Measurements from ENCODE around the gene UCHL1. TPM values are rescaled to one million over a fixed set of nuclear protein-coding genes. Genes with fewer than 3 reads are reported as not detected.
A peak's percentile ranks its signal among the peaks of the same experiment; 100 is the strongest.

UCHL1 gene
- total RNA-seq, 3 donors from 2014 or later (not counting 1 experiment from before 2014, with no cell fraction given): not detected

DNA sequence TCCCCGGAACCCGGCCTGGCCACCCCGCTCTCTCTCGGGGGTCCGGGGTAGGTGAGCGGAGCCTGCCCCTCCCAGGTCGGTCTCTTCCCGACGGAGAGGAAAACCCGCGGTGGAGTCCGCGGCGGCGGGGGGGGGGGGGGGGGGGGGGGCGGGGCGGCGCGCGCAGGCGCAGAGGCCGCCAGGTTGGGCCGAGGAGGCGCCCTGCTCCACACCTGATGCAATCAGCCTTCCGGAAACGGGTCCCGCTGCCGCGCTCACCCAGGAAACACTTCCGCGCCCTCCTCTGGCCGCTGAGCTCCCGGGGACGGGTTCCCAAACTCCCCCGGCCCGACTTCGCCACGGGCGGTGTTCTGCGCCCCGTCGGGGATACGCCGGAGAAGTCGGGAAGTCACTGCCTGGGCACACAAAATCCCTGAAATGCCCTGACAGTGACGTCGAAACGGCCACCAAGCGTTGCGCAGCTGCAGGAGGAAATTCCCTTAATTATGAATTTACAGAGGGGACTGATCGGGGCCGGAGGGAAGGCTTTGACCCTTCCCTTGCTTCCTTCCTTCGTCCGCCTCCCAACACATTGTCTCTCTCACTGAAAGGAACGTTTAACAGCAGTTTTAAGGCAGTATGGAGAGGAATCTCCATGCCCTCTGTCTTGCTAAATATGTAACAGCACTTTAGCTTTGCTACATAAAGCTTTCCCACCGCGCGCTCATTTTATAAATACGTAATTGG, 40.3 kb upstream of the UCHL1 start:
- 5% methylated on average over 49 of the region's 59 CpGs for whole genome bisulfite sequencing (ENCODE audit: insufficient coverage)
- DNase-seq: peak in 1 of 2 donors; percentile 55
- H3K36me3 Mint-ChIP-seq: no peaks in the 10 kb centered on the region
- H3K27ac Mint-ChIP-seq: no peak overlapping the region
- no peak overlapping the region for H3K27ac ChIP-seq (ENCODE audit: low read length)
- H3K4me1 Mint-ChIP-seq: peaks cover 19 to 22% of the 10 kb centered on the region in 2 donors
- H3K27me3 ChIP-seq (ENCODE audit: control insufficient read depth, insufficient read depth, low read length): peaks cover 32% of the 10 kb centered on the region
- H3K27me3 Mint-ChIP-seq (ENCODE audit: low read depth in 2 of 2): peaks cover 54 to 59% of the 10 kb centered on the region in 2 donors
- no peaks in the 10 kb centered on the region for H3K9me3 ChIP-seq (ENCODE audit: control insufficient read depth, insufficient read depth, low read length)
- no peaks in the 10 kb centered on the region for H3K36me3 ChIP-seq (ENCODE audit: control insufficient read depth, insufficient read depth, low read length)
- peak in 1 of 3 donors; percentile 34 for ATAC-seq
- TF ChIP-seq, protein P1, sequence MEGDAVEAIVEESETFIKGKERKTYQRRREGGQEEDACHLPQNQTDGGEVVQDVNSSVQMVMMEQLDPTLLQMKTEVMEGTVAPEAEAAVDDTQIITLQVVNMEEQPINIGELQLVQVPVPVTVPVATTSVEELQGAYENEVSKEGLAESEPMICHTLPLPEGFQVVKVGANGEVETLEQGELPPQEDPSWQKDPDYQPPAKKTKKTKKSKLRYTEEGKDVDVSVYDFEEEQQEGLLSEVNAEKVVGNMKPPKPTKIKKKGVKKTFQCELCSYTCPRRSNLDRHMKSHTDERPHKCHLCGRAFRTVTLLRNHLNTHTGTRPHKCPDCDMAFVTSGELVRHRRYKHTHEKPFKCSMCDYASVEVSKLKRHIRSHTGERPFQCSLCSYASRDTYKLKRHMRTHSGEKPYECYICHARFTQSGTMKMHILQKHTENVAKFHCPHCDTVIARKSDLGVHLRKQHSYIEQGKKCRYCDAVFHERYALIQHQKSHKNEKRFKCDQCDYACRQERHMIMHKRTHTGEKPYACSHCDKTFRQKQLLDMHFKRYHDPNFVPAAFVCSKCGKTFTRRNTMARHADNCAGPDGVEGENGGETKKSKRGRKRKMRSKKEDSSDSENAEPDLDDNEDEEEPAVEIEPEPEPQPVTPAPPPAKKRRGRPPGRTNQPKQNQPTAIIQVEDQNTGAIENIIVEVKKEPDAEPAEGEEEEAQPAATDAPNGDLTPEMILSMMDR (IDR thresholded peaks at IDR 0.05): no peak
- intact Hi-C loops (cut with micrococcal nuclease): no loop called here
- peaks cover 22% of the 10 kb centered on the region for H3K4me1 ChIP-seq (ENCODE audit: control insufficient read depth, insufficient read depth, low read length)
- peaks cover 0 to 4% of the 10 kb centered on the region in 2 donors for H3K9me3 Mint-ChIP-seq
- peak overlapping the region; percentile 77 for H3K4me3 Mint-ChIP-seq
- H3K4me3 ChIP-seq (ENCODE audit: low read length): no peak overlapping the region

DNA sequence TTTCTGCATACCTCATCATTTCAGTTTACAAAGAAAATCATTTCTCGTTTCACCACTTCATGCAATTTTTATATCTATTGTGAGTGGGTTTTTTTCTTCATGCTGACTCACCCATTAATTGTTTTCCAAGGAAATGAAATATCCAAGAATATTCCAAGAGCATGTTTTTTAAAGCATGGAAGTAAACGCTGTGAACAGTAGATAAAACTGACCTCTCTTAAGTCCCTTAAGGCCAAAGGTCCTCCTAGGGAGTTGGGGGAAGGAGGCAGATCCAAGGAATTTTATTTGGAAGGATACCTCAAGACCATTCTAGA, 39.8 kb upstream of the UCHL1 start:
- Mint-ChIP-seq H3K36me3 (no peaks in the 10 kb centered on the region), H3K27me3 (ENCODE audit: low read depth in 2 of 2) (peaks cover 50 to 55% of the 10 kb centered on the region in 2 donors), H3K27ac (no peak overlapping the region), H3K4me1 (peaks cover 19 to 22% of the 10 kb centered on the region in 2 donors), H3K9me3 (peaks cover 0 to 4% of the 10 kb centered on the region in 2 donors), H3K4me3 (peak overlapping the region; percentile 77)
- 100% methylated on average over 1 of the region's 2 CpGs for WGBS (ENCODE audit: insufficient coverage)
- DNase-seq: no peak
- ATAC-seq: no peak
- Histone ChIP-seq H3K4me1 (ENCODE audit: control insufficient read depth, insufficient read depth, low read length) (peaks cover 22% of the 10 kb centered on the region), H3K27ac (ENCODE audit: low read length) (no peak overlapping the region), H3K27me3 (ENCODE audit: control insufficient read depth, insufficient read depth, low read length) (peaks cover 32% of the 10 kb centered on the region), H3K4me3 (ENCODE audit: low read length) (no peak overlapping the region), H3K36me3 (ENCODE audit: control insufficient read depth, insufficient read depth, low read length) (no peaks in the 10 kb centered on the region), H3K9me3 (ENCODE audit: control insufficient read depth, insufficient read depth, low read length) (no peaks in the 10 kb centered on the region)
- TF ChIP-seq, protein P1 (IDR thresholded peaks at IDR 0.05): no peak
- intact Hi-C loops (cut with micrococcal nuclease): no loop called here

DNA sequence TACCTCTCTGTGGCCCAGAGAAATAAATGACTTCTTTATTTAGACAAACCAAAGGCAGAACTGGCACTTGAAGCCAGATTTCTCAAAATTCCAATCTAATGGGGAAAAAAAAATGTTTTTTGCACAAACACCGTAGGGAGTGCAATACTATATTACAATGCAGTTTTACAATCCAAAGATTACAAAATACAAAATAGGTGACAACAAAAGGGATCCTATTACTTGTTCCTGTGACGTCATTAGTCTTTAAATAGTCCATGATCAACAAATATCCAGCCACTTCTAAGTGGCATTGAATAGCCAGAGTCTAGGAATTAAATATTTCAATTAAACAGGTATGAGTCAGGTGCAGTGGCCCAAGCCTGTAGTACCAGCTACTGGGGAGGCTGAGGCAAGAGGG, 39.4 kb upstream of the UCHL1 start:
- no peak for DNase-seq
- no peak overlapping the region for H3K4me3 ChIP-seq (ENCODE audit: low read length)
- no peaks in the 10 kb centered on the region for H3K9me3 ChIP-seq (ENCODE audit: control insufficient read depth, insufficient read depth, low read length)
- H3K27me3 ChIP-seq (ENCODE audit: control insufficient read depth, insufficient read depth, low read length): peaks cover 32% of the 10 kb centered on the region
- intact Hi-C loops (cut with micrococcal nuclease): no loop called here
- no peaks in the 10 kb centered on the region for H3K36me3 ChIP-seq (ENCODE audit: control insufficient read depth, insufficient read depth, low read length)
- 85% methylated on average over 2 of the region's 2 CpGs for WGBS (ENCODE audit: insufficient coverage)
- H3K36me3 Mint-ChIP-seq: no peaks in the 10 kb centered on the region
- H3K27me3 Mint-ChIP-seq (ENCODE audit: low read depth in 2 of 2): peaks cover 46 to 52% of the 10 kb centered on the region in 2 donors
- H3K9me3 Mint-ChIP-seq: peaks cover 0 to 4% of the 10 kb centered on the region in 2 donors
- no peak for ATAC-seq
- peaks cover 19 to 22% of the 10 kb centered on the region in 2 donors for H3K4me1 Mint-ChIP-seq
- H3K4me3 Mint-ChIP-seq: no peak overlapping the region
- H3K27ac ChIP-seq (ENCODE audit: low read length): no peak overlapping the region
- H3K27ac Mint-ChIP-seq: no peak overlapping the region
- peaks cover 22% of the 10 kb centered on the region for H3K4me1 ChIP-seq (ENCODE audit: control insufficient read depth, insufficient read depth, low read length)
- TF ChIP-seq, protein P1 (IDR thresholded peaks at IDR 0.05): no peak

DNA sequence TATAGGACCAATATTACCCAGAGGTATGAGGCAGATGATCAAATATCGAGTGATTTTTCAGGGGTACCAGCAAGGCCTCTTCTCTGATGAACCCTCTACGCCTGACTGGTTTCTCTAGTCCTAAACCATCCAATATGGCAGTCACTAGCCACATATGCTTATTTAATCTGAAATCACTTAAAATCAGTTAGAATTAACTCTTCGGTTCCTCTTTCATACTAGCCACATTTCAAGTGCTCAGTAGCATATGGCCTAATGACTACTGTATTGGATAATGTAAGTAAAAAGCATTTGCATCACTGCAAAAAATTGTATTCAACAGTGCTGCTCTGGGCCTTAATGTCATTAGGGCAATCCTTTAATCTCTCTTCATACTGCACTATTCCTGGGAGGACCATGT, 38.0 kb upstream of the UCHL1 start:
- no peak for ATAC-seq
- Histone ChIP-seq H3K4me1 (ENCODE audit: control insufficient read depth, insufficient read depth, low read length) (peaks cover 17% of the 10 kb centered on the region), H3K27ac (ENCODE audit: low read length) (no peak overlapping the region), H3K27me3 (ENCODE audit: control insufficient read depth, insufficient read depth, low read length) (peaks cover 22% of the 10 kb centered on the region), H3K4me3 (ENCODE audit: low read length) (no peak overlapping the region), H3K9me3 (ENCODE audit: control insufficient read depth, insufficient read depth, low read length) (no peaks in the 10 kb centered on the region), H3K36me3 (ENCODE audit: control insufficient read depth, insufficient read depth, low read length) (no peaks in the 10 kb centered on the region)
- WGBS (ENCODE audit: insufficient coverage): 95% methylated on average over 2 of the region's 3 CpGs
- Mint-ChIP-seq H3K36me3 (no peaks in the 10 kb centered on the region), H3K4me3 (no peak overlapping the region), H3K4me1 (peaks cover 13 to 15% of the 10 kb centered on the region in 2 donors), H3K9me3 (peaks cover 0 to 4% of the 10 kb centered on the region in 2 donors), H3K27me3 (ENCODE audit: low read depth in 2 of 2) (peaks cover 33 to 40% of the 10 kb centered on the region in 2 donors), H3K27ac (no peak overlapping the region)
- TF ChIP-seq, protein P1 (IDR thresholded peaks at IDR 0.05): no peak
- intact Hi-C loops (cut with micrococcal nuclease): no loop called here
- no peak for DNase-seq

Data from natural killer cell (primary cell).